Right renal cortex interstitium (tissue), 3 donors: ENCODE data around the gene ME3. TPM values are rescaled to one million over a fixed set of nuclear protein-coding genes. Genes with fewer than 3 reads are reported as not detected.
"Not testable (repeated sequence)": the region's sequence is repeated elsewhere in the genome, so short reads cannot be mapped to it uniquely, and the experiment has no call there.

Experiments
- DNase-seq, 3 donors: peaks; one replicate each; pipeline ENCODE4 v3.0.0-alpha.2; 2013; ENCODE audit warnings: low read depth in 3 of 3, low spot score in 2 of 3
- polyA plus RNA-seq, 3 donors: library from polyadenylated mRNA; unstranded; fragments of 120-200 nt; gene quantifications; one replicate each; pipeline ENCODE4 v1.2.1, GENCODE V29; 2013; ENCODE audit not compliant: insufficient read length in 3 of 3

ME3 gene
- polyA plus RNA-seq, 3 donors, result 30.9 to 36.0 (median 31.7) TPM

DNA sequence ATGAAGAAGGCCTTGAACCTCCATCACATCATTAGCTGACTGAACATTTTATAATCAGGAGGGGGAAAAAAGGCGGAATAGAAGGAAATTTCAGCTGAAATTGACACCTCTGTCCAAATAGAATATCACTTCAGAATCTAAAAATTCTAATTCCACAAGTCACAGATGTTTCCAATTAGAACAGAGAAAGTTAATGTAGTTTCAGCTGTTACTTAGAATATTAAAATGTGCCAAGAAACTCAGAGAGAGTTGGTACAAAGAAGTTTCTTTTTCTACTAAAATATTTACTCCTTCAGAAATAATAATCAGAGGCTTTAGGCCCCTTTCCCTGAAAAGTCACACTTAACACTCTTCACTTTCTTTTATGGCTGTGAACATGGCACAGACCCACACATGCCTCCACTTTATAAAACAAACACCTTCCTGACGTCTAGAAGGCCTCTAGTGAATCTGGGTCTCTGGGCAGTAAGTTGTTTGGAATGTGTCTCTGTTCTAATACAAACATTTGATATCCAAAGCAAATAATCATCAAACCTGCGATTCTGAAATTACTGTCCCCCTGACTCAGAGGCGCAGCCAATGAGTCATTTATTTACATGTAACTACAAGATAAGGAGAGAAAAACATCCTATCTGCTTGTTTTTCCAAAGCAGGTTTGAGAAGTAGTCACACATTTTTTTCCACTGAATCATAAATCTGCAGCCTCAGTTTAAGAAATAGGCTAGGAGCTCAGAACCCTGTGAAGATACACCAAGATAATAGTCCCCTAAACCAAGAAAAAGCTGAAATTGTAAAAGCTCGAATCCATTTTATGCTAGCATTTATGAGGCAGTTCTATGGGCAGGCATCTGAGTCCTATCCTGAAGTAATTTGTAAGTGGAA is 148.4 kb downstream of the ME3 start:
- DNase-seq, result no peak

DNA sequence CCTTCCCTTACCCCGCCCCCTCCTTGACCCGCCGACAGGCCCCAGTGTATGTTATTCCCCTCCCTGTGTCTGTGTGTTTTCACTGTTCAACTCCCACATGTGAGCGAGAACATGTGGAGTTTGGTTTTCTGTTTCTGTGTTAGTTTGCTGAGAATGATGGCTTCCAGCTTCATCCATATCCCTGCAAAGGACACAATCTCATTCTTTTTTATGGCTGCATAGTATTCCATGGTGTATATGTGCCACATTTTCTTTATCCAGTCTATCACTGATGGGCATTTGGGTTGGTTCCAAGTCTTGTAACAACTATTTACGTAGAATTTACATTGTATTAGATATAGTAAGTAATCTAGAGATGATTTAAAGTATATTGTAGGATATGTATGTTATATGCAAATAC is 149.9 kb downstream of the ME3 start:
- not testable (repeated sequence) for DNase-seq

DNA sequence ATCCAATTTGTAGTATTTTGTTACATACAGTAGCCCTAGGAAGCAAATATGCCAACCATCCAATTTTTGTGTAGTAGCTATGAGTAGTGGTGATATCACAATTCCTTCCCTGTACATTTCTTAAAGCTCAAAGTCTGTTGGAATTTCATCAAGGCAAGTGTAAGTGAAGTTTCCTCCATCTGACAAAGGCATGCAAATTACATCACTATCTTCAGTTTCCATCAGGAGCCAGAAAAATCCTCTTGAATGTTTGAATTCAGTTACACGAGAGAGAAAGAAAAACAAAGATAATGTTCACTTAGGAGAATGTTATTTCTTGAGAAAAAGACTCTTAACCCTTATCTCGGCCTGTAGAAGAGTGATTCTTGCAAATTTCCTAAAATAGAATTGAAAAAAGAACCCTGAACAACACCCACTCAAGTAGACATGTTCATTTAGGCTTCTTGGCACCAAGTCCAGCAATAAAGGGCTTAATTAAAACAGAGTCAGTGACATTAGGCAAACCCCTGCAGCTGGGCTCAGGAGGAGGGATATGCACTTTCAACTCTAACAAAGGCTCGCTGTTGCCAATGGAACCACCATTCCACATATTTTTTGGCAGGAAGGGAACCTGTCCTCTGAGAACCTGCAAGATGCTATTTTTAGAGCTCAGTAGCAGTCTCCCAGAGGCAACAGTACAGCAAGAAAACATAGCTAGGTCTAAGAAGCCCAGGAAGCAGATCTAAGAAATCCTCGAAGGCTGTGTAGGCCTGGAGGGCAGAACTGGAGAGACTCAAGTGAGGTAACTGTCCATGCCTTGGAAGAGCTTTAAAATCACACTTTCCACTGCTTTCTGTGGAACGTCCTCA is 153.1 kb downstream of the ME3 start:
- DNase-seq, result no peak

DNA sequence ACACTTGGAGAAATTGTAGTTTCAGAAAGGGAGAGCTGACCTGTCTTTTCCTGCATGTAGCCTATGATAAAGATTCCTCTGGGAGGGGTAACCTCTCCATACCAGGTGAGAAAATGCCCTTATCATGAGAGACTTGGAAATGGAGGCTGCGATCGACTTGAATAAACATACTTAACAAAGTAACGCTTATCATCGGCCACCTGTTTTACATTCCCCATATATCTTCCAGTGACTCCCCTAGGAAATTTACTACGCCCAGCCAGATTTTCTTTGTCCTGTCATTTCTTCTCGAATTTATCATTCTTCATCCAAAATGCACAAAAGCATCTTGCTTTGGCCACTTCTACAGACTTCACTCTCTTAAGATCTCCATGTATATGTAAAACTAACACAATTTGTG is 154.2 kb downstream of the ME3 start:
- no peak for DNase-seq

DNA sequence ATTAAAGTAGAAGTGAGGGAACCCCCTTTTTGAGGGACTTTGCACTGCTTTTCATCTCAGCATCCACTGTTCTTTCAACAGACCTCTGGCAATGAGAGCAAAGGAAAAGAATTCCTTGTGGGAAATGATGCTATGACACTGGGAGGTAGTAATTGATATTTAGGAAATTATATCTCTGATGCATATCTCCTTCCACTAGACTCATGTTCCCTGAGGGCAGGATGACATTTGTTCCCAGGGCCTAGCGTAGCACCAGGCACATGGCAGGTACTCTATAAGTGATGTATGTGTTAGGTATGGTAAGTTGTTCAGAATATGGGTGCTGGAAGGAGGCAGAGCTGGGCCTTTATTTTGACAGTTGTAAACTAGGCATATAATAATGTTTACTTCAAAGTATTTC is 154.9 kb downstream of the ME3 start:
- DNase-seq, result no peak

DNA sequence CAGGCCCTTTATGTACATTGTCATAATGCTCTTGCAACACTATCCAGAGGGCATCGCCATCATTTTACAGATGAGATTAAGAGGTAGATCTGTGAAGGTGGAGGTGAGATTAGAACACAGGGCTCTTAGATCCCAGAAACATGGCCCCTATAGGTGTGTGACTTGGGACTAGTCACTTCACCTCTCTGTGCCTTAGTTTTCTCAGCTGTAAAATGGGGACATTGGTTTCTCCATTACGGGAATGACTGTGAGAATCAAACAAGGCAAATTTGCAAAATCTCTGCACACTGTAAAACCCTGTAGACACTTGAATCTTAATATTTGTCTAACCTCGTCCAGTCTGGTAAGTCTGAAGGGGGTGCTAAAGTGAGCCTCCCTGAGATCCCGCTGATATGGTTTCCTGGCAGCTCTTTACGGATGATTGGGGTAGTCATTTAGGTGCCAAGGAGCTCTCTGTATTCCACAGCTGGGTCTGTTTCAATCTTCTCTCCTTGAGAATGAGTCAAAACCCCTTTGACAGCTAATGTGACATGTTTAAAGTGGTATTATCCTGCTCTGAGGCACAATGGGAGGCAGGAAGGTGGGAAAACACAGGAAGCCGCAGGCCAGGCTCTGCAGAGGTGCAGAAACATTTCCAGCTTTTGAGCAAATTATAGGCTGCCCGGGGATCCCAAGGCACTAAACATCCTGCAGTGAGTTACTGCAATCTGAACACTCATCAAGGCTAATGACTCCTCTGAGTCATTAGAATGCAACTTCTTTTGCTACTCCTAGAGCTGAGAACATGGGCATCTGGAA is 156.9 kb downstream of the ME3 start:
- DNase-seq, result no peak

DNA sequence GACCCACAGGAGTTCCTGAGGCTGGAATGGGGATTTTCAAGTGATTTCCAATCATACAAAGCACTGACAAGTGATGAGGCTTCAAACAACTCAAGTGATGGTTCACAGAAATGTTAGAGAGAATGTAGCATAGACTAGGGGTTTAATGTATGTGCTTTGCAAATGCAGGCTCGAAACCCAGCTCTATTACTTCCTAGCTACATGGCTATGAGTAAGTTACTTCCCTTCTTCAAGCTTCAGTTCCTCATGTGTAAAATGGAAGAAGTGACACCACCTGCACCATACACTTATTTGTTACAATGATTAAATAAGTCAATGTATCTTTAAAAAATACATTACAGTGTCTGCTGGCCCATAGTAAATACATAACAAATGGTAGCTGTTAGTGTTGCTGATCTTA is 158.0 kb downstream of the ME3 start:
- DNase-seq, result no peak

DNA sequence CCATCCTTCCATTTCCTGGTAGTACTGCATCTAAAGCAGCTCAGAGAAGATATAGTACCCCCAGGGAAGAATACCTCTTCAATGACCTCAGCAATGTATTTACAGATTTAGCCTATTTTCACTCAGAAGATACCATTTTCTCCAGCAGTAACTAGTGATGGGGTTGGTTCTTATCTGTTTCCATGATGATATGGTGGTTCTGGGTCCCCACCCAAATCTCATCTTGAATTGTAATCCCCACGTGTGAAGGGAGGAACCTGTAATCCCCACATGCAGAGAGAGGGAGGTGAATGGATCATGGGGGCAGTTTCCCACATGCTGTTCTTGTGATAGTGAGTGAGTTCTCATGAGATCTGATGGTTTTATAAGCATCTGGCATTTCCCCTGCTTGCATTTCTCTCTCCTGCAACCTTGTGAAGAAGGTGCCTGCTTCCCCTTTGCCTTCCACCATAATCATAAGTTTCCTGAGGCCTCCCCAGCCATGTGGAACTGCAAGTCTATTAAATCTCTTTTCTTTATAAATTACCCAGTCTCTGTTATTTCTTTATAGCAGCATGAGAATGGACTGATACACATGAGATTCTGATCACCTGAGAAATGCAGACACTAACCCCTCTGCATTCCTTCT is 158.6 kb downstream of the ME3 start:
- DNase-seq, result no peak

DNA sequence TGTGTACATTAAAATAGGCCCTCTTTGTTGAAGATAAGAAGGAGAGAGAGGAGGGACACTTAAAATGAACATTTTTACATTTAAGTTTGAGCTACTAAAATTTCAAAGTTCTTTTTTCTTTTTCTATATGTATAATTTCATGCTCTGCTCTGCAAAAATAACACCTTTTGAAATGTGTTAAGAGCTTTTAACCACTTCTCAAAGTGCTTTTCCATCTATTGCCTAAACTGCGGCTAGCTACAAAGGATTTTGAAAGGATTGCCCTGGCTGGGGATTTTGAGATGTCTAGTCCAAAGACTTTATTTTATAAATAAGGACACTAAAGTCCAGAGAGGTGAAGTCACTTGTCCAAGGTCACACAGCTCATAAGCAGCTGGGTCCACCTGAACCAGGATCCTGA is 159.3 kb downstream of the ME3 start:
- no peak for DNase-seq

DNA sequence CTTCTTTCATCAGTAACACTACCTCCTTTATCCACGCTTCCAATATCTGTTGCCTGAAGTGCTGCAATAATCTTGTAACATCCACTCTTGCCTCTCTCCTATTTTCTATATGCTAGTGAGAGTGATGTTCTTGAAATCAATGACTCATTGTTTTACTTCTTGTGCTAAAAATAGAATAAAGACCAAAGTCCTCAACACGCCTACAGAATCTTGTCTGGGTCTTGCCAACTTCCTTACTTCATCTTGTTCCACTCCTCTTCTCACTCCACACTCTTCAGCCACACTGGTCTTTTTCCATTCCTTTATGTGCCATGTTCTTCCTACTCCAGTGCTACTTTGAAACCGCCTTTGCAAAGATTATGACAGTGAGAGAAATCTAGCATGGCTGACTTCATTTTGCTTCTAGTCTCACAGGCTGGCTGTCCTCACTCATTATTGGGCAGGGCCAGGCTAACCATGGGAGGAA is 161.3 kb downstream of the ME3 start:
- DNase-seq, result no peak

DNA sequence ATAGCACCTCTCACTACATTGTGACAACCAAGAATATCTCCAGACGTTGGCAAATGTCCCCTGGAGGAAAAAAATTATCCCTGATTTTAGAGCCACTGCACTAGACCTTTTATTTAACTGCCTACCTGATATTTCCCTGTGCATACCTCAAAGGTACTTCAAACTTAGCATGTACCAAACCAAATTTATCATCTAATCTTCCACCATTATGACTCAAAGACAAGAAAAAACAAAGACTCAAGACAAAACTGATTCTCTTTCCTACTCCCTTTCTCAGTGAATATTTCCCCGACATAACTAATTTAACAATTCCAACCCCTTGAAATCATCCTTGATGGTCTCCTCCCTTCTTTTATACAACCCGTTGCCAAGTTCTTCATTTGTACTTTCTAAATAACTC is 161.7 kb downstream of the ME3 start:
- no peak for DNase-seq

DNA sequence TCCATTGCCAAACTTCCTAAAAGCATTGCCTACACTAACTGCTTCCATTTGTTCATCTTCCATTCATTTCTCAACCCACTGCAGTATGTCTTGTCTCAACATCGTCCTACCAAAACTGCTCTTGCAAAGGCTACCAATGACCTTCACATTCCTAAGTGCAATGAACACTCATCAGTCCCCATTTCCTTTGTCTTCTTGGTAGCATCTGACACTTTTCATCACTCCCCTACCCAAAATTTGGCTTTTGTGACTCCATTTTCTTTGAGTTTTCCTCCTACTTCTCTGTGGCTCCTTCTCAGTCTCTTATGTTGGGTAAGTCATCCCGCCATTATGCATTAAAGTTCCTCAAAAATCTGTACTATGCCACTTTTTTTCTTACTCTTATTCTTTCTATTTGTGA is 162.3 kb downstream of the ME3 start:
- DNase-seq, result no peak

DNA sequence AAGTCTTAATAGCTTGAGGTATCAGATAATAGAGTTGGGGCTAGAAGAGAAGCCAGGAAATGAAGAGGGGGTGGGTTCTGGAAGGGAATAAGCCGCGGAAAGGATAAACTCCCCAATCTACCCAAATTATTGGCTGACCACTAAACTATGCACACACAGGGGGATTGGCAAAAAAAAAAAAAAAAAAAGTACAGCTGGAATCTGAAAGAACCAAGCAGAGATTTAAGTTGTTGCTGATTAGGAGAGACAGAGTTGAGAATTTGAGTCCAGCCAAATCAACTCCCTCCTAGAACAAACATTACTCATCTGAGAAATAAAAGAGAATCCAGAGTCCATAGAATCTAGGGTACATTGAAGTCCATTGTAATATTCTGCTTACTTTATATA is 162.8 kb downstream of the ME3 start:
- DNase-seq, result no peak

DNA sequence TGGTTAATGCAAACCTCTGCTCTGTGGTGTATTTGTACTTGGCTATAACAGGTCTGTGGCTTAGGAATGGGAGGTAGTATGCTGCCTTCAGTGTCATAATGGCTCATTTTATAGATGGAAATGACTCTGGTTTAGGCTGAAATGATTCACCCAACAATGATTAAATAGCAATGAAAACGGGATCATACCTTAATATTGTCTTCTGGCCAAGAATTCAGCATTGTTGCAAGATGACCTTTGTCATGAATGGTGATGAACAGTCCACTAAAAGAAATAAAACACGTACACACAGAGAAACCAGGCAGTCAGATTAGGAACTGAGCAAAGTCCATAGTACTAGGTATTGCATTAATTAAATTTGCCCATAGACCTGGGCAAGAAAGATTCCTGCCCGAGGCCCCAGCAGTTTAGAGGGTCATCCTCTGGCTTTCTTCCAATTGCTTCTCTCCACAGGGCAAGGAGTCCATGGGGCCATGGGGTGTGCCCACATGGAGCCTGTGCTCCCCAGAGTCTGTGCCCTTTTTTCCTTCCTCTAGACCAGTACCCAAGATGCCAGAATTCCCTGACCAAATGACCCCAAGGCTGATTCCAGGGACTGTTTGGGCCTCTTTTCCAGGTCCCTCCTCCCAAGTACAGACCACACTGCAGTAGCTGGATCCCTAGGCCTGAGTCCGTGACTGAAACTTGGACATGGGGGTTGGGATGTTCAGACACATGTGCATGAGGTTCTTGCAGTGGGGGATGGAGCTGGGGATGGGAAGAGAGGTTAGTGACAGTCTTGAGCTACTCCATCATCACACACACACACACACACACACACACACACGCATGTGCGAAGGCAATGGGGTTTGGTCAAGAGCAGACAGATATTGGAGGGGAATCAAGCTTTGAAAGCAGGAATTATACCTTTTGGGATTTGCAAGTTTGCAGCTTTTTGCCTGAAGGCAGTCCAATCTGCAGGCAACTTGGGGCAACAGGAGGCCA is 163.5 kb downstream of the ME3 start:
- no peak for DNase-seq

DNA sequence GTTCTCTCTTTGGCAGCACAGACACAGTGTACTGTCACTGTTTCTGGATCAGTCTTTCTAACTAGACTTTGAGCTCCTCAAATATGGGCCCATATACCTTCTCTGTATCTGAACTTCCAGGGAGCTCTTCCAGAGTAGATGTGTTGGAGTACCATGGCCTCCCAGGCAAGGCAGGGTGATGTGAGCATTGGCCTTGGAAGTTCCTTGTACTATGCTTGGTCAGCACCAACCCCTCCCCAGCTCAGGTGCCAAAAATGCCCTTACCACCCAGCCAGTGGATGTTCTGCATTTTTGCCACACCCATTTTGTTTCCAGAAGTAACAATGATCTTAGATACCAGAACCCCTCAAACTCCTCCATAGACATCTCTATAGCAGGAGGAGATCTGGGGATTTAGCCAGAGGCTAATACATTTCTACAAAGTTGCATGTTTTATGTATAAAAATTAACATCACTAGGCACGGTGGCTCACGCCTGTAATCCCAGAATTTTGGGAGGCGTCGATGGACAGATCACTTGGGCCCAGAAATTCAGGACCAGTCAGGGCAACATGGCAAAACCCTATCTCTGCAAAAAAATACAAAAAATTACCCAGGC is 165.1 kb downstream of the ME3 start:
- no peak for DNase-seq

DNA sequence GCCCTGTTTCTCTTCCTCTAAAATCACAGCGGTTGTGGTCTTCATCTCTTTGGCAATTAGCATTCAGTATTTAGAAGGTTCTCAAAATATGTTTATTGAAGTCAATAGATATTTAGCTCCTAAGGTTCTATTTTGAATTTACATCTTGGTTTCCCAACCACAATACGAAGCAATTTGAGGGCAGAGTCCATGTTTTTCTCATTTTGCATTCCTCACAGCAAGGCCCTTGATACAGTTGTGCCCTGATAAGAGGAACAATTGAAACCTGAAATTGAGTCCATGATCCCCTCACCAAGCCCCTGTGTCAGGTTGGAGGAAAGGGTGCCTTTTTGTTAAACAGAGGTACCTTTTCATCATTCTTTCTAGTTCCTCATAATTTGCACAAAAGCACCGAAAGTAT is 166.2 kb downstream of the ME3 start:
- DNase-seq, result no peak

DNA sequence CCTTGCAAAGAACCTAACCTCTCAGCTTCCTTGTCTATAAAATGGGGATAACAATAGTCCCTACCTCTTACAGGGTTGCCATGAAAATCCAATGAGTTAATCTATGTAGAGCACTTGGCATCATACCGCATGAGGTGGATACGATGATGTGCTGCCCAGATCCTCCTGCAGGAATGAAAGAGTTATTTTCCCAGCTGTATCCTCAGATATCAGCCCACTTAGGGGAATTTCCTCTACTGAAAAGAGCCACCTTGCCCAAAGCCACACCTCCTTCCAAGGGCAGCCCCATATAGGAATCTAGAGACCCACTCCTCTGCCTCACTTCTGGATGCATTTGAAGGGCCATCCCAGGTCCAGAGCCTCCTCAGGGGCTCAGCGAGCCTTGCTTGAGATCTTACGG is 169.3 kb downstream of the ME3 start:
- no peak for DNase-seq

DNA sequence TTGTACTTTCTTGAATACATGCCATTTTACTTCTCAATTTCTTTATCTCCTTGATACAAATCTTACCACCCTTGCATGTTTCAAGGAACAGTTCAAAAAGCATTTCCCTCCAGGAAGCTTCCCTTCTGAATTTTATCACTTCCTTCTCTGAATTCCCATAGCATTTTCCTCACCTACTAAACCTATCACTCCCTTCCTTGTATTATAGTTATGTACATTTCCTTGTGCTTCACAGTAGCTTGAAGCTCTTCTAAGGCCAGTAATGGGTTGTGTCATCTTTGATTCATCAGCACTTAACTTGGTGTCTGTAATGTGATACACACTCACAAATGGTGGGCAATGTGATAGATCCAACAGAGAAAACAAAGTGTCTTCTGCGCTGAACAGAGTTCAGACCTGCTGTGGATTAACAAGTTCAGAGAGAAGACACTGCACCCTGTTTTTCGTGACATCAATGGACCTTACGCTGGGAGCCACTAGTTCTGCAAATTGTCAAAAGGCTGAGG is 170.2 kb downstream of the ME3 start:
- DNase-seq, result no peak
